Body of pancreas (tissue), 4 donors: ENCODE measurements around the gene ISG20L2. TPM values are rescaled to one million over a fixed set of nuclear protein-coding genes. Genes with fewer than 3 reads are reported as not detected.
A peak's percentile ranks its signal among the peaks of the same experiment; 100 is the strongest.

ENCODE experiments used
- ATAC-seq: fragments of 150-250 bp; one replicate; pipeline ENCODE4 v1.9.1; 2016
- DNase-seq, 4 donors: peaks; one replicate each; pipeline ENCODE4 v3.0.0-alpha.2; 2019
- H3K27ac ChIP-seq, 4 donors: fragments of 200-600 bp; sonication (generic); 1 replicate in 3 of 4; 2 replicates in 1 of 4; pipeline versions ENCODE4 v1.5.1 to v1.6.1; 2016 to 2019; ENCODE audit warnings: mild to moderate bottlenecking in 1 of 4, mixed read lengths in 1 of 4, moderate library complexity in 1 of 4
- H3K27me3 ChIP-seq, 2 donors: fragments of 200-600 bp; sonication (generic); one replicate each; pipeline ENCODE4 v1.6.0; 2016; ENCODE audit warnings: mild to moderate bottlenecking in 1 of 2
- H3K36me3 ChIP-seq, 2 donors: fragments of 200-600 bp; sonication (generic); replicated peaks in 1 of 2; 2 replicates each; pipeline ENCODE4 v1.5.1; 2016; ENCODE audit warnings: low read depth in 2 of 2; ENCODE audit not compliant: insufficient read depth in 1 of 2
- H3K4me1 ChIP-seq: fragments of 200-600 bp; sonication (generic); one replicate; pipeline ENCODE4 v1.6.0; 2016
- H3K4me3 ChIP-seq, 2 donors: fragments of 200-600 bp; sonication (generic); 1 replicate in 1 of 2; 2 replicates in 1 of 2; pipeline ENCODE4 v1.5.1; 2016 to 2019
- H3K9me3 ChIP-seq, 3 donors: fragments of 200-600 bp; sonication (generic); 1 replicate in 2 of 3; 2 replicates in 1 of 3; pipeline ENCODE4 v1.5.1; 2016
- CTCF ChIP-seq, 7 experiments: fragments of 450-650 bp in 4 of 7; fragments of 200-600 bp in 3 of 7; sonication (generic) in 3 of 7; IDR thresholded peaks; one replicate each; pipeline ENCODE4 v1.5.1; 2016 to 2019; ENCODE audit warnings: antibody characterized with exemption in 7 of 7
- POLR2A ChIP-seq, 3 donors: fragments of 450-650 bp; IDR thresholded peaks; one replicate each; pipeline ENCODE4 v1.6.1; 2016; ENCODE audit warnings: antibody characterized with exemption in 3 of 3, mild to moderate bottlenecking in 2 of 3
- WGBS, 2 donors: methylation state at CpG; one replicate each; pipeline ENCODE4 v1.1.5; 2017; 5-methylcytosine and 5-hydroxymethylcytosine counted together
- intact Hi-C: fragments of 100-400 bp; cut with DNase I; formaldehyde crosslinking; loops from one replicate; pipeline ENCODE4 v1.15.1; 2023
- total RNA-seq, 2 donors: library from RNA; depleted of rRNA; stranded (reverse); fragments of >200 nt; gene quantifications; one replicate each; pipeline ENCODE4 v1.1.0, GENCODE V29; 2016

The ISG20L2 gene
- total RNA-seq, 2 donors from 2014 or later = 11.9 to 14.3 TPM

GRCh38 chr1:156754219-156754618 is 25.7 kb upstream of the ISG20L2 start:
- Histone ChIP-seq H3K27ac (no peak overlapping the region), H3K4me1 (peaks cover 22% of the 10 kb centered on the region), H3K36me3 (no peaks in the 10 kb centered on the region), H3K9me3 (no peaks in the 10 kb centered on the region), H3K4me3 (no peak overlapping the region), H3K27me3 (no peaks in the 10 kb centered on the region)
- TF ChIP-seq POLR2A (IDR thresholded peaks at IDR 0.05) (no peak), CTCF (IDR thresholded peaks at IDR 0.05) (no peak)
- ATAC-seq (no peak), DNase-seq (no peak)
- intact Hi-C loops = no loop called here
- WGBS, 2 donors = 81 to 84% methylated on average over 8 of the region's 8 CpGs

GRCh38 chr1:156752843-156753482 is 24.4 kb upstream of the ISG20L2 start:
- ATAC-seq = no peak
- WGBS, 2 donors = 4 to 21% methylated on average over 1 of the region's 1 CpG
- Histone ChIP-seq H3K4me1 (peaks cover 34% of the 10 kb centered on the region), H3K36me3 (no peaks in the 10 kb centered on the region), H3K4me3 (peak overlapping the region in 1 of 2 donors; percentile 98), H3K27me3 (no peaks in the 10 kb centered on the region), H3K9me3 (no peaks in the 10 kb centered on the region), H3K27ac (peak overlapping the region in 2 of 4 donors; percentile 98 to 99)
- DNase-seq = no peak
- TF ChIP-seq CTCF (IDR thresholded peaks at IDR 0.05) (no peak), POLR2A (IDR thresholded peaks at IDR 0.05) (no peak)
- intact Hi-C loops = no loop called here

- no peaks in the 10 kb centered on the region for H3K27me3 ChIP-seq
- peak overlapping the region; percentile 98 for H3K4me3 ChIP-seq
- peak; percentile 87 for ATAC-seq
- H3K27ac ChIP-seq = peak overlapping the region; percentile 92 to 99 (median 98)
- TF ChIP-seq CTCF (IDR thresholded peaks at IDR 0.05) (peak in 2 of 7 experiments; percentile 32 to 37), POLR2A (IDR thresholded peaks at IDR 0.05) (peak; percentile 31 to 72 (median 63))
- no peaks in the 10 kb centered on the region for H3K36me3 ChIP-seq
- 1% methylated on average over 21 to 48 of the region's 68 CpGs for WGBS, 2 donors
- intact Hi-C loops = no loop called here
- peak; percentile 96 to 98 (median 98) for DNase-seq
- peaks cover 43% of the 10 kb centered on the region for H3K4me1 ChIP-seq
- no peaks in the 10 kb centered on the region for H3K9me3 ChIP-seq
Observed at GRCh38 chr1:156751757-156752481, 23.4 kb upstream of the ISG20L2 start.

- intact Hi-C loops = no loop called here
Observed at GRCh38 chr1:156751451-156751756, 22.8 kb upstream of the ISG20L2 start, which contains the start of gene HDGF. Gene HDGF, minus strand, starts transcription at chr1:156751675. Its CDS starts 246 bp downstream, at chr1:156751429.

More at GRCh38 chr1:156751451-156751756, 22.8 kb upstream of the ISG20L2 start, which contains the start of gene HDGF:
- no peak for ATAC-seq
- DNase-seq = no peak
- TF ChIP-seq POLR2A (IDR thresholded peaks at IDR 0.05) = peak in 1 of 3 donors; percentile 42
- TF ChIP-seq CTCF (IDR thresholded peaks at IDR 0.05) = no peak
- Histone ChIP-seq H3K9me3 (no peaks in the 10 kb centered on the region), H3K4me3 (peak within 1 kb of the TSS; percentile 98), H3K4me1 (peaks cover 48% of the 10 kb centered on the region), H3K36me3 (no peaks in the 10 kb centered on the region), H3K27me3 (no peaks in the 10 kb centered on the region), H3K27ac (peak within 1 kb of the TSS; percentile 92 to 99 (median 98))
- WGBS, 2 donors = 0% methylated on average over 17 of the region's 48 CpGs; no CpG with 5 or more reads in 1 of the 2 donors
